Endothelial cell of umbilical vein (primary cell): Measurements from ENCODE around the gene SEMA6A. TPM values are rescaled to one million over a fixed set of nuclear protein-coding genes. Genes with fewer than 3 reads are reported as not detected.

Experiments
- BruUV-seq: library from RNA; stranded (reverse); fragments of 400-500 nt; replicated peaks from 2 replicates; lab custom pipeline; 2021; lab: Mats Ljungman, UMichigan
- CTCF ChIA-PET: fragments of 300-600, 350-600 bp; sonication (Branson Sonifier 250); formaldehyde crosslinking; loops from one replicate; lab custom pipeline; 2021; ENCODE audit warnings: antibody characterized with exemption, inconsistent platforms; lab: Charles Lee
- POLR2A ChIA-PET: fragments of 300-600, 350-600 bp; sonication (Branson Sonifier 250); formaldehyde crosslinking; loops from one replicate; lab custom pipeline; 2021; ENCODE audit warnings: antibody characterized with exemption, inconsistent platforms; lab: Charles Lee
- DNase-seq: peaks from one replicate; pipeline ENCODE4 v3.0.0-alpha.2; 2011; ENCODE audit warnings: low read depth, low spot score
- FAIRE-seq: peaks from 2 replicates; lab custom pipeline; 2011; peaks lifted over from hg19 to GRCh38; lab: Jason Lieb, UNC
- H2AFZ ChIP-seq: 2 replicates; pipeline ENCODE4 v1.6.0; 2012; ENCODE audit warnings: low read depth, low read length, control low read depth, inconsistent platforms
- H3K27ac ChIP-seq: 2 replicates; pipeline ENCODE4 v1.5.1; 2011; ENCODE audit warnings: low read depth, mild to moderate bottlenecking, control low read depth, low read length, moderate library complexity; ENCODE audit not compliant: insufficient read depth
- H3K27me3 ChIP-seq, 2 experiments: 2 replicates each; pipeline versions ENCODE4 v1.6.0 to v1.6.1; 2011; ENCODE audit warnings: low read length in 2 of 2, mixed read lengths in 1 of 2; ENCODE audit not compliant: control insufficient read depth in 2 of 2, insufficient read depth in 2 of 2
- H3K36me3 ChIP-seq, 2 experiments: 2 replicates in 1 of 2; 3 replicates in 1 of 2; pipeline ENCODE4 v1.5.1; 2011; ENCODE audit warnings: low read length in 2 of 2, mild to moderate bottlenecking in 1 of 2, moderate library complexity in 1 of 2; ENCODE audit not compliant: control insufficient read depth in 2 of 2, insufficient read depth in 2 of 2; ENCODE audit errors: extremely low read depth in 1 of 2
- H3K4me1 ChIP-seq: 3 replicates; pipeline ENCODE4 v1.5.1; 2011; ENCODE audit warnings: mild to moderate bottlenecking, low read length; ENCODE audit not compliant: control insufficient read depth, insufficient read depth; ENCODE audit errors: extremely low read depth
- H3K4me2 ChIP-seq: 2 replicates; pipeline ENCODE4 v1.6.1; 2011; ENCODE audit warnings: low read length, control low read depth, mixed read lengths; ENCODE audit not compliant: insufficient read depth
- H3K4me3 ChIP-seq, 3 experiments: fragments of 200-600 bp in 1 of 3; sonication (generic), shearing (Covaris generic) in 1 of 3; replicated peaks in 1 of 3; 2 replicates each; pipeline ENCODE4 v1.5.1; 2011 to 2016; ENCODE audit warnings: control low read depth in 3 of 3, low read length in 3 of 3, mild to moderate bottlenecking in 2 of 3, inconsistent platforms in 1 of 3, low read depth in 1 of 3, moderate library complexity in 1 of 3; ENCODE audit not compliant: insufficient read depth in 1 of 3
- H3K79me2 ChIP-seq: 2 replicates; pipeline ENCODE4 v1.6.0; 2012; ENCODE audit warnings: low read length, inconsistent platforms; ENCODE audit not compliant: control insufficient read depth, insufficient read depth
- H3K9ac ChIP-seq: replicated peaks from 2 replicates; pipeline ENCODE3; 2011; ENCODE audit warnings: low read length, control low read depth; ENCODE audit not compliant: insufficient read depth; ENCODE audit errors: extremely low read depth
- H3K9me1 ChIP-seq: replicated peaks from 3 replicates; pipeline ENCODE4 v1.6.0; 2011; ENCODE audit warnings: mild to moderate bottlenecking, low read length; ENCODE audit not compliant: control insufficient read depth, insufficient read depth; ENCODE audit errors: extremely low read depth
- H3K9me3 ChIP-seq: replicated peaks from 2 replicates; pipeline ENCODE4 v1.5.1; 2012; ENCODE audit warnings: low read length, inconsistent platforms; ENCODE audit not compliant: control insufficient read depth, insufficient read depth
- H4K20me1 ChIP-seq: replicated peaks from 2 replicates; pipeline ENCODE3; 2011; ENCODE audit warnings: mild to moderate bottlenecking, low read length; ENCODE audit not compliant: control insufficient read depth, insufficient read depth; ENCODE audit errors: extremely low read depth
- CTCF ChIP-seq, 2 donors: IDR thresholded peaks; 1 replicate in 1 of 2; 2 replicates in 1 of 2; pipeline ENCODE4 v1.5.1; 2011; ENCODE audit warnings: low read length in 2 of 2, mild to moderate bottlenecking in 2 of 2, moderate library complexity in 2 of 2, control low read depth in 1 of 2, inconsistent platforms in 1 of 2, low read depth in 1 of 2; ENCODE audit not compliant: insufficient read depth in 1 of 2; ENCODE audit errors: extremely low read depth in 1 of 2
- EZH2 ChIP-seq: IDR thresholded peaks from 2 replicates; pipeline ENCODE4 v1.6.1; 2012; ENCODE audit warnings: borderline replicate concordance, low read depth, mild to moderate bottlenecking, moderate library complexity, low read length, inconsistent platforms; ENCODE audit not compliant: severe bottlenecking
- FOS ChIP-seq: IDR thresholded peaks from 2 replicates; pipeline ENCODE4 v1.6.1; 2011; ENCODE audit warnings: mild to moderate bottlenecking, low read length, moderate library complexity, borderline replicate concordance; ENCODE audit not compliant: insufficient read depth
- GATA2 ChIP-seq: IDR thresholded peaks from 2 replicates; pipeline ENCODE4 v1.7.0; 2011; ENCODE audit warnings: low read depth, mild to moderate bottlenecking, moderate library complexity, mixed read lengths, low read length; ENCODE audit not compliant: insufficient read length, insufficient read depth
- JUN ChIP-seq: IDR thresholded peaks from 2 replicates; pipeline ENCODE4 v1.6.1; 2011; ENCODE audit warnings: borderline replicate concordance, low read depth; ENCODE audit not compliant: insufficient read length, insufficient read depth
- MAX ChIP-seq: IDR thresholded peaks from 2 replicates; pipeline ENCODE4 v1.6.1; 2011; ENCODE audit not compliant: insufficient read depth, insufficient read length
- MYC ChIP-seq: IDR thresholded peaks from one replicate; pipeline ENCODE4 v1.6.1; 2011; ENCODE audit warnings: mild to moderate bottlenecking, low read depth, low read length
- POLR2A ChIP-seq: IDR thresholded peaks from 2 replicates; pipeline ENCODE4 v1.6.1; 2012; ENCODE audit warnings: low read depth, mild to moderate bottlenecking, control low read depth, low read length
- POLR2AphosphoS5 ChIP-seq: IDR thresholded peaks from 2 replicates; pipeline ENCODE4 v1.6.1; 2012; ENCODE audit warnings: low read depth, mild to moderate bottlenecking, control low read depth, low read length, moderate library complexity; ENCODE audit not compliant: insufficient read depth
- dilution Hi-C: fragments of 300-500 bp; cut with MboI; formaldehyde crosslinking; loops from one replicate; pipeline ENCODE4 v1.15.0; 2019; ENCODE audit warnings: low sequenced_read_pairs; ENCODE audit not compliant: extremely low pct_ligation_motif_present
- intact Hi-C: fragments of 100-400 bp; cut with micrococcal nuclease; formaldehyde crosslinking; loops from one replicate; pipeline ENCODE4 v1.10.0; 2022
- polyA plus RNA-seq, 4 experiments: library from polyadenylated mRNA; depleted of rRNA in 3 of 4; stranded (reverse) in 3 of 4; unstranded in 1 of 4; fragments of >200 nt; gene quantifications; 2 replicates each; pipeline versions ENCODE4 v1.2.1 to v1.2.3, GENCODE V29; 2011 to 2012; ENCODE audit warnings: missing spikeins in 1 of 4
- total RNA-seq: library from RNA; stranded (reverse); gene quantifications from 2 replicates; pipeline ENCODE4 v1.2.3, GENCODE V29; 2021

Gene SEMA6A
- total and polyA plus RNA-seq, 2 donors (not counting 3 experiments of a cell fraction or from before 2014, with no cell fraction given) = 0.43 to 1.5 TPM

- no TSS peak for BruUV-seq
- Histone ChIP-seq H3K79me2 (no peaks in the 10 kb centered on the region), H2AFZ (no peak overlapping the region), H3K4me3 (no peak overlapping the region), H4K20me1 (no peaks in the 10 kb centered on the region), H3K4me2 (no peak overlapping the region), H3K27me3 (no peaks in the 10 kb centered on the region), H3K9me3 (no peaks in the 10 kb centered on the region), H3K36me3 (no peaks in the 10 kb centered on the region), H3K27ac (no peak overlapping the region), H3K9me1 (no peaks in the 10 kb centered on the region), H3K9ac (no peak overlapping the region), H3K4me1 (no peaks in the 10 kb centered on the region)
- intact Hi-C loops = no loop called here
- ChIA-PET CTCF (no interaction called here), POLR2A (no interaction called here)
- DNase-seq (no peak), FAIRE-seq (no peak)
- dilution Hi-C loops = no loop called here
- no peak for TF ChIP-seq POLR2A
- TF ChIP-seq JUN = no peak
- no peak for TF ChIP-seq POLR2AphosphoS5
- TF ChIP-seq EZH2 = no peak
- TF ChIP-seq CTCF (IDR thresholded peaks at IDR 0.05; ENCODE audit: extremely low read depth in 1 of 2, insufficient read depth in 1 of 2, low read depth in 1 of 2, low read length in 2 of 2) = no peak
- TF ChIP-seq MAX = no peak
- no peak for TF ChIP-seq GATA2
- TF ChIP-seq FOS = no peak
- no peak for TF ChIP-seq MYC
Measured at GRCh38 chr5:116516021-116516420, 58.6 kb downstream of the SEMA6A start.
